HepG2 (cell line): ENCODE results near the gene MAGEH1. TPM values are rescaled to one million over a fixed set of nuclear protein-coding genes. Genes with fewer than 3 reads are reported as not detected.

Experiments used
- ATAC-seq: fragments of 200-7000 bp; cut with Tn5 transposase; 3 replicates; pipeline ENCODE4 v1.9.1; 2020; ENCODE audit warnings: mild to moderate bottlenecking, moderate library complexity
- BruUV-seq: library from RNA; stranded (reverse); fragments of 400-500 nt; replicated peaks from 2 replicates; lab custom pipeline; 2021; lab: Mats Ljungman, UMichigan
- CTCF ChIA-PET: fragments of 300-600 bp; formaldehyde crosslinking; extraction: SDS; loops from one replicate; lab custom pipeline; 2021; ENCODE audit warnings: low total read pairs, inconsistent platforms, low intra/inter-chr PET ratio; lab: Yijun Ruan, JAX
- POLR2A ChIA-PET: fragments of 350-600 bp; sonication (Branson Sonifier 250); formaldehyde crosslinking; loops from one replicate; lab custom pipeline; 2020; ENCODE audit warnings: antibody characterized with exemption, inconsistent platforms; lab: Yijun Ruan, JAX
- DNase-seq: peaks from one replicate; pipeline ENCODE4 v3.0.0-alpha.2; 2015; ENCODE audit warnings: low spot score
- FAIRE-seq: peaks from 3 replicates; lab custom pipeline; 2011; peaks lifted over from hg19 to GRCh38; lab: Jason Lieb, UNC
- H2AFZ ChIP-seq: one replicate; pipeline ENCODE4 v1.6.1; 2011; ENCODE audit warnings: low read length, inconsistent platforms
- H3K27ac ChIP-seq: fragments of 300-600 bp; 3 replicates; pipeline ENCODE4 v1.8.0; 2011; ENCODE audit warnings: mixed run types, mild to moderate bottlenecking, mixed read lengths, low read length, inconsistent platforms; ENCODE audit not compliant: insufficient read depth; ENCODE audit errors: extremely low read length
- H3K27me3 ChIP-seq, 2 experiments: fragments of 200-600 bp in 1 of 2; 2 replicates in 1 of 2; 3 replicates in 1 of 2; pipeline versions ENCODE4 v1.6.0 to v1.8.0; 2011; ENCODE audit warnings: low read length in 2 of 2, mild to moderate bottlenecking in 2 of 2, moderate library complexity in 2 of 2, inconsistent platforms in 1 of 2; ENCODE audit not compliant: insufficient read depth in 2 of 2, control insufficient read depth in 1 of 2
- H3K36me3 ChIP-seq, 2 experiments: fragments of 200-600 bp in 1 of 2; replicated peaks in 1 of 2; 2 replicates in 1 of 2; 3 replicates in 1 of 2; pipeline versions ENCODE4 v1.5.1 to v1.8.0; 2011; ENCODE audit warnings: low read length in 2 of 2, inconsistent platforms in 1 of 2; ENCODE audit not compliant: insufficient read depth in 2 of 2, control insufficient read depth in 1 of 2
- H3K4me1 ChIP-seq: 2 replicates; pipeline ENCODE4 v1.5.1; 2012; ENCODE audit warnings: low read length, inconsistent platforms; ENCODE audit not compliant: insufficient read depth
- H3K4me2 ChIP-seq: 2 replicates; pipeline ENCODE4 v1.6.0; 2011; ENCODE audit warnings: low read depth, low read length, inconsistent platforms
- H3K4me3 ChIP-seq, 3 experiments: fragments of 200-600 bp in 1 of 3; sonication (generic), shearing (Covaris generic) in 1 of 3; replicated peaks in 1 of 3; 2 replicates each; pipeline ENCODE4 v1.5.1; 2011 to 2016; ENCODE audit warnings: low read length in 3 of 3, inconsistent platforms in 2 of 3, low read depth in 2 of 3, mild to moderate bottlenecking in 2 of 3, control low read depth in 1 of 3, mixed read lengths in 1 of 3; ENCODE audit not compliant: insufficient read depth in 1 of 3
- H3K79me2 ChIP-seq: one replicate; pipeline ENCODE4 v1.6.1; 2011; ENCODE audit warnings: low read length, inconsistent platforms; ENCODE audit not compliant: insufficient read depth
- H3K9ac ChIP-seq: 2 replicates; pipeline ENCODE4 v1.6.0; 2011; ENCODE audit warnings: mild to moderate bottlenecking, low read depth, low read length, inconsistent platforms; ENCODE audit not compliant: insufficient read depth
- H3K9me3 ChIP-seq: 2 replicates; pipeline ENCODE4 v1.5.1; 2012; ENCODE audit warnings: mild to moderate bottlenecking, low read length
- H4K20me1 ChIP-seq: 2 replicates; pipeline ENCODE4 v1.6.0; 2011; ENCODE audit warnings: inconsistent platforms, mild to moderate bottlenecking, low read length, moderate library complexity; ENCODE audit not compliant: insufficient read depth
- FOXA3 ChIP-seq: IDR thresholded peaks from 2 replicates; pipeline ENCODE4 v1.6.1; 2016; ENCODE audit warnings: missing genetic modification reagents, missing compliant biosample characterization
- KDM4B ChIP-seq: sonication (generic); formaldehyde crosslinking; IDR thresholded peaks from 2 replicates; pipeline ENCODE4 v1.4.0; 2020; ENCODE audit warnings: missing genetic modification reagents
- KDM5B ChIP-seq: sonication (generic); formaldehyde crosslinking; IDR thresholded peaks from 2 replicates; pipeline ENCODE4 v1.4.0; 2020; ENCODE audit warnings: missing genetic modification reagents, mild to moderate bottlenecking, borderline replicate concordance
- MATR3 ChIP-seq: sonication (generic); formaldehyde crosslinking; IDR thresholded peaks from 2 replicates; pipeline ENCODE4 v1.4.0; 2020; ENCODE audit warnings: missing genetic modification reagents
- NFATC3 ChIP-seq: sonication (generic); formaldehyde crosslinking; IDR thresholded peaks from 2 replicates; pipeline ENCODE4 v1.5.1; 2020; ENCODE audit warnings: mild to moderate bottlenecking, missing genetic modification reagents
- SMC3 ChIP-seq: IDR thresholded peaks from 2 replicates; pipeline ENCODE4 v1.6.1; 2011; ENCODE audit warnings: low read length, improper control_type of control experiment
- SRSF1 ChIP-seq: fragments of 200-400 bp; formaldehyde crosslinking; optimal IDR thresholded peaks from 2 replicates; pipeline ENCODE3; 2017; ENCODE audit warnings: mild to moderate bottlenecking, low read depth, low read length, moderate library complexity
- ZNF253 ChIP-seq: sonication (generic); formaldehyde crosslinking; IDR thresholded peaks from 2 replicates; pipeline ENCODE4 v1.8.0; 2022; ENCODE audit warnings: mild to moderate bottlenecking, missing genetic modification reagents, borderline replicate concordance
- ZNF260 ChIP-seq: sonication (generic); formaldehyde crosslinking; IDR thresholded peaks from 2 replicates; pipeline ENCODE4 v1.4.0; 2020; ENCODE audit warnings: missing genetic modification reagents, low read depth, mild to moderate bottlenecking, borderline replicate concordance
- ZNF350 ChIP-seq: sonication (generic); formaldehyde crosslinking; IDR thresholded peaks from 2 replicates; pipeline ENCODE4 v1.4.0; 2020; ENCODE audit warnings: mild to moderate bottlenecking, low read depth, missing genetic modification reagents, borderline replicate concordance
- ZNF510 ChIP-seq: sonication (generic); formaldehyde crosslinking; IDR thresholded peaks from 2 replicates; pipeline ENCODE4 v1.4.0; 2020; ENCODE audit warnings: low read depth, mild to moderate bottlenecking, missing genetic modification reagents
- ZNF670 ChIP-seq: sonication (generic); formaldehyde crosslinking; IDR thresholded peaks from 2 replicates; pipeline ENCODE4 v1.8.0; 2022; ENCODE audit warnings: mild to moderate bottlenecking, missing genetic modification reagents, borderline replicate concordance
- WGBS: methylation state at CpG from one replicate; pipeline ENCODE4 v1.1.6; 2017; ENCODE audit warnings: low lambda C conversion rate; 5-methylcytosine and 5-hydroxymethylcytosine counted together
- in situ Hi-C: cut with HindIII; loops from 2 replicates; pipeline ENCODE4 v1.10.0; 2017; ENCODE audit warnings: low pct_unique_long_range_greater_than_20kb; ENCODE audit not compliant: extremely low pct_ligation_motif_present
- intact Hi-C: fragments of 100-400 bp; cut with micrococcal nuclease; formaldehyde crosslinking; loops from one replicate; pipeline ENCODE4 v1.10.0; 2022; ENCODE audit not compliant: unreplicated experiment
- polyA plus RNA-seq, 8 experiments: library from polyadenylated mRNA; depleted of rRNA in 3 of 8; stranded (reverse) in 7 of 8; unstranded in 1 of 8; fragments of >200 nt; fragmentation: Illumina TruSeq in 4 of 8; extraction: Trizol in 4 of 8; gene quantifications; 2 replicates each; pipeline versions ENCODE4 v1.2.1 to v1.2.3, GENCODE V29; 2011 to 2016; ENCODE audit warnings: low read depth in 4 of 8, missing spikeins in 1 of 8, mixed read lengths in 1 of 8; ENCODE audit not compliant: insufficient read depth in 1 of 8
- total RNA-seq, 5 experiments: library from RNA; depleted of rRNA; stranded (reverse); fragments of >200 nt; fragmentation: Illumina TruSeq; extraction: Trizol; gene quantifications; 2 replicates each; pipeline ENCODE4 v1.2.3, GENCODE V29; 2016; ENCODE audit warnings: low read depth in 1 of 5
- TF ChIP-seq, protein P1 (sequence below): sonication (generic); formaldehyde crosslinking; IDR thresholded peaks from 2 replicates; pipeline ENCODE4 v1.4.0; 2020; ENCODE audit warnings: missing genetic modification reagents
- TF ChIP-seq, protein P2 (sequence below): fragments of 450-650 bp; IDR thresholded peaks from 2 replicates; pipeline ENCODE4 v1.6.1; 2017; ENCODE audit warnings: mild to moderate bottlenecking
- TF ChIP-seq, protein P3 (sequence below): sonication (generic); formaldehyde crosslinking; IDR thresholded peaks from 2 replicates; pipeline ENCODE4 v1.4.0; 2020; ENCODE audit warnings: missing genetic modification reagents, borderline replicate concordance
- TF ChIP-seq, protein P4 (sequence below): IDR thresholded peaks from 2 replicates; pipeline ENCODE4 v1.6.1; 2012; ENCODE audit warnings: inconsistent platforms
- TF ChIP-seq, protein P5 (sequence below): sonication (generic); formaldehyde crosslinking; conservative IDR thresholded peaks from 2 replicates; pipeline ENCODE4 v1.5.0; 2020; ENCODE audit warnings: missing genetic modification reagents

Gene MAGEH1
- total and polyA plus RNA-seq, 2 of the 13 experiments (the other 11 are each of a cell fraction or from before 2014, with no cell fraction given) = 3.8 to 5.0 TPM

DNA sequence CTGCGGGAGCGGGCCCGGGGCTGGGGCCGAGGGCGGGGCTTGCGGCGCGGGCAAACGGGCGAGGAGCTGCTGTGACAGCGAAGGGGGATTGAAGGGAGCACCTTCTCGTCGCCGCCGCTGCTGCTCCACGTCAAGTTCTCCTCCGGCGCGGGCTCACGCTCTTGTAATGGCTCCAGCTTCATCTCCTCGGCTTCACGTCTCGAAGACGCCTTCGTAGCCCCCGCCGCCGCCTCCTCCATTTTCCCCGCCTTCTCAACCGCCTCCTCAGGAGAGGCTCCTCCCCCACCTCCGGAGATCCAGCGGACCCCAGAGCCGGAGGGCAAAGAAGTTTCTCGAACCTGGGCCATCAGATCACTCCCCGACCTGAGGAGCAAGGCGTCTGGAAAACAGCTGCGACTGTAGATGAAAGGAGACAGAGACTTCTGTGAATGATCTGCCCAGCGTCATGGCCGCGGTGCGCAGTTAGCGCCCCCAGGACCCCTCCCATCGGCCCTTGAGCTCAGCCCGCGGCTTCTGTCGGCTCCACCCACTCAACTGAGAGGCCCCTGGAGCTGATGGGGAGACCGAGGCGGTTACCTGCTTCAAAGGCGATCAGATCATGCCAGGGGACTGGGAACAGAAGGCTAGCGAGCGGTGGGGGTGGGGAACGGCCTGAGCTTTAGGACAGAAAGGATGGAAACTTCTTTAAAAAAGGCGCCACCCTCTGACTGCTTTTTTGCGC lies 36.8 kb downstream of the MAGEH1 start:
- Histone ChIP-seq H3K36me3 (no peaks in the 10 kb centered on the region), H2AFZ (no peak overlapping the region), H3K9me3 (no peaks in the 10 kb centered on the region), H3K4me3 (no peak overlapping the region), H3K27me3 (no peaks in the 10 kb centered on the region), H4K20me1 (no peaks in the 10 kb centered on the region), H3K79me2 (no peaks in the 10 kb centered on the region), H3K27ac (no peak overlapping the region), H3K4me2 (no peak overlapping the region), H3K4me1 (no peaks in the 10 kb centered on the region), H3K9ac (no peak overlapping the region)
- ChIA-PET CTCF (no interaction called here), POLR2A (no interaction called here)
- WGBS = 79% methylated on average over 18 of the region's 54 CpGs
- in situ Hi-C loops (no loop called here), intact Hi-C loops (no loop called here)
- no peak for ATAC-seq
- no peak for FAIRE-seq
- DNase-seq = no peak
- BruUV-seq = no TSS peak
- TF ChIP-seq SMC3 = no peak
- TF ChIP-seq, protein P1, sequence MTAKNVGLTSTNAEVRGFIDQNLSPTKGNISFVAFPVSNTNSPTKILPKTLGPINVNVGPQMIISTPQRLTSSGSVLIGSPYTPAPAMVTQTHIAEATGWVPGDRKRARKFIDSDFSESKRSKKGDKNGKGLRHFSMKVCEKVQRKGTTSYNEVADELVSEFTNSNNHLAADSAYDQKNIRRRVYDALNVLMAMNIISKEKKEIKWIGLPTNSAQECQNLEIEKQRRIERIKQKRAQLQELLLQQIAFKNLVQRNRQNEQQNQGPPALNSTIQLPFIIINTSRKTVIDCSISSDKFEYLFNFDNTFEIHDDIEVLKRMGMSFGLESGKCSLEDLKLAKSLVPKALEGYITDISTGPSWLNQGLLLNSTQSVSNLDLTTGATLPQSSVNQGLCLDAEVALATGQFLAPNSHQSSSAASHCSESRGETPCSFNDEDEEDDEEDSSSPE (CRISPR knock-in tag) = no peak
- TF ChIP-seq, protein P2, sequence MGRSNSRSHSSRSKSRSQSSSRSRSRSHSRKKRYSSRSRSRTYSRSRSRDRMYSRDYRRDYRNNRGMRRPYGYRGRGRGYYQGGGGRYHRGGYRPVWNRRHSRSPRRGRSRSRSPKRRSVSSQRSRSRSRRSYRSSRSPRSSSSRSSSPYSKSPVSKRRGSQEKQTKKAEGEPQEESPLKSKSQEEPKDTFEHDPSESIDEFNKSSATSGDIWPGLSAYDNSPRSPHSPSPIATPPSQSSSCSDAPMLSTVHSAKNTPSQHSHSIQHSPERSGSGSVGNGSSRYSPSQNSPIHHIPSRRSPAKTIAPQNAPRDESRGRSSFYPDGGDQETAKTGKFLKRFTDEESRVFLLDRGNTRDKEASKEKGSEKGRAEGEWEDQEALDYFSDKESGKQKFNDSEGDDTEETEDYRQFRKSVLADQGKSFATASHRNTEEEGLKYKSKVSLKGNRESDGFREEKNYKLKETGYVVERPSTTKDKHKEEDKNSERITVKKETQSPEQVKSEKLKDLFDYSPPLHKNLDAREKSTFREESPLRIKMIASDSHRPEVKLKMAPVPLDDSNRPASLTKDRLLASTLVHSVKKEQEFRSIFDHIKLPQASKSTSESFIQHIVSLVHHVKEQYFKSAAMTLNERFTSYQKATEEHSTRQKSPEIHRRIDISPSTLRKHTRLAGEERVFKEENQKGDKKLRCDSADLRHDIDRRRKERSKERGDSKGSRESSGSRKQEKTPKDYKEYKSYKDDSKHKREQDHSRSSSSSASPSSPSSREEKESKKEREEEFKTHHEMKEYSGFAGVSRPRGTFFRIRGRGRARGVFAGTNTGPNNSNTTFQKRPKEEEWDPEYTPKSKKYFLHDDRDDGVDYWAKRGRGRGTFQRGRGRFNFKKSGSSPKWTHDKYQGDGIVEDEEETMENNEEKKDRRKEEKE = no peak
- no peak for TF ChIP-seq KDM5B (CRISPR knock-in tag)
- TF ChIP-seq, protein P3, sequence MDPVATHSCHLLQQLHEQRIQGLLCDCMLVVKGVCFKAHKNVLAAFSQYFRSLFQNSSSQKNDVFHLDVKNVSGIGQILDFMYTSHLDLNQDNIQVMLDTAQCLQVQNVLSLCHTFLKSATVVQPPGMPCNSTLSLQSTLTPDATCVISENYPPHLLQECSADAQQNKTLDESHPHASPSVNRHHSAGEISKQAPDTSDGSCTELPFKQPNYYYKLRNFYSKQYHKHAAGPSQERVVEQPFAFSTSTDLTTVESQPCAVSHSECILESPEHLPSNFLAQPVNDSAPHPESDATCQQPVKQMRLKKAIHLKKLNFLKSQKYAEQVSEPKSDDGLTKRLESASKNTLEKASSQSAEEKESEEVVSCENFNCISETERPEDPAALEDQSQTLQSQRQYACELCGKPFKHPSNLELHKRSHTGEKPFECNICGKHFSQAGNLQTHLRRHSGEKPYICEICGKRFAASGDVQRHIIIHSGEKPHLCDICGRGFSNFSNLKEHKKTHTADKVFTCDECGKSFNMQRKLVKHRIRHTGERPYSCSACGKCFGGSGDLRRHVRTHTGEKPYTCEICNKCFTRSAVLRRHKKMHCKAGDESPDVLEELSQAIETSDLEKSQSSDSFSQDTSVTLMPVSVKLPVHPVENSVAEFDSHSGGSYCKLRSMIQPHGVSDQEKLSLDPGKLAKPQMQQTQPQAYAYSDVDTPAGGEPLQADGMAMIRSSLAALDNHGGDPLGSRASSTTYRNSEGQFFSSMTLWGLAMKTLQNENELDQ = no peak
- no peak for TF ChIP-seq ZNF350 (CRISPR knock-in tag)
- TF ChIP-seq, protein P4, sequence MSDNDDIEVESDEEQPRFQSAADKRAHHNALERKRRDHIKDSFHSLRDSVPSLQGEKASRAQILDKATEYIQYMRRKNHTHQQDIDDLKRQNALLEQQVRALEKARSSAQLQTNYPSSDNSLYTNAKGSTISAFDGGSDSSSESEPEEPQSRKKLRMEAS = no peak
- TF ChIP-seq MATR3 (CRISPR knock-in tag) = no peak
- TF ChIP-seq ZNF260 (CRISPR knock-in tag) = no peak
- TF ChIP-seq KDM4B (CRISPR knock-in tag) = no peak
- TF ChIP-seq SRSF1 = no peak
- no peak for TF ChIP-seq ZNF670
- no peak for TF ChIP-seq FOXA3 (CRISPR knock-in tag)
- no peak for TF ChIP-seq ZNF510 (CRISPR knock-in tag)
- no peak for TF ChIP-seq NFATC3
- TF ChIP-seq, protein P5, sequence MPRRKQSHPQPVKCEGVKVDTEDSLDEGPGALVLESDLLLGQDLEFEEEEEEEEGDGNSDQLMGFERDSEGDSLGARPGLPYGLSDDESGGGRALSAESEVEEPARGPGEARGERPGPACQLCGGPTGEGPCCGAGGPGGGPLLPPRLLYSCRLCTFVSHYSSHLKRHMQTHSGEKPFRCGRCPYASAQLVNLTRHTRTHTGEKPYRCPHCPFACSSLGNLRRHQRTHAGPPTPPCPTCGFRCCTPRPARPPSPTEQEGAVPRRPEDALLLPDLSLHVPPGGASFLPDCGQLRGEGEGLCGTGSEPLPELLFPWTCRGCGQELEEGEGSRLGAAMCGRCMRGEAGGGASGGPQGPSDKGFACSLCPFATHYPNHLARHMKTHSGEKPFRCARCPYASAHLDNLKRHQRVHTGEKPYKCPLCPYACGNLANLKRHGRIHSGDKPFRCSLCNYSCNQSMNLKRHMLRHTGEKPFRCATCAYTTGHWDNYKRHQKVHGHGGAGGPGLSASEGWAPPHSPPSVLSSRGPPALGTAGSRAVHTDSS = no peak
- no peak for TF ChIP-seq ZNF253 (CRISPR knock-in tag)
